HG02973 (cell line): ENCODE data around the gene STK32A.

Source experiments
- ATAC-seq: cut with Tn5 transposase; IDR thresholded peaks from one replicate; pipeline ENCODE4 v1.9.1; 2021; ENCODE audit warnings: moderate library complexity; ENCODE audit not compliant: unreplicated experiment

STK32A gene

DNA sequence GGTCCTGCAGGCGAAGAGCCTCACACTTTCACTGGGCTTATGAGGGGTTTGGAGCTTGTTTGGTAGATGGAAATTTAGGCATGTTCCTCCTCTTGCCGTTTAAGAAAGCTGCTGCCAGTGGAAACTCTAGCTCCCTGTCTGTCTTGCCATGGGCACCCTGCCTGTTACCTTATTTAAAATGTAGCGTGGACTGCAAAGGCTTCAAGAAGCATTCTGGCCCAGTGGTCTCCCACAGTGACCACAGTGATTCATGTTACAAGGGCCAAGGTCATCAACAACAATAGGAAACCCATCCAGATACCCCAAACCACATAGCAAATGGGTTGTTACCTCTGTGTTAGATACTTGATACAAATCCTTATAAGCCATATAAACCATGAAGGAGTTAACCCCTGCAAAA lies 178.4 kb downstream of the STK32A start:
- no peak for ATAC-seq

DNA sequence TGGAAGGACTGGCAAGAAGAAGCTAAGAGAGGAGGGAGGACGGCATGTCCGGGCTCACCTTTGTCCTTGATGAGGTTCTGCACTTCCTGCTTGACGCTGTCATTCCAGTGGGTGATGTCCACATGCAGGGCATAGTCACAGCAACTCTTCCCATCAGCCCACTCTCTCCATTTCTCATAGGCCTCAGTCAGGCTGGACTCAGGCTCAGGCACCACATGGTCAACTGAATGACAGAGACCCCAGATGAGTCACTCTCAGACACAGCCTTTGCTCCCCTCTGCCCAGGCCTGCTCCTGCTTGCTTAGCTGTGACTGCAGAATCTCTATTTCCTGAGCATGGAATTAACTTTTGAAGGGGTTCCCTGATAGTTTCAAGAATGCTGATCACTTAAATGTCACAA lies 180.8 kb downstream of the STK32A start:
- no peak for ATAC-seq

DNA sequence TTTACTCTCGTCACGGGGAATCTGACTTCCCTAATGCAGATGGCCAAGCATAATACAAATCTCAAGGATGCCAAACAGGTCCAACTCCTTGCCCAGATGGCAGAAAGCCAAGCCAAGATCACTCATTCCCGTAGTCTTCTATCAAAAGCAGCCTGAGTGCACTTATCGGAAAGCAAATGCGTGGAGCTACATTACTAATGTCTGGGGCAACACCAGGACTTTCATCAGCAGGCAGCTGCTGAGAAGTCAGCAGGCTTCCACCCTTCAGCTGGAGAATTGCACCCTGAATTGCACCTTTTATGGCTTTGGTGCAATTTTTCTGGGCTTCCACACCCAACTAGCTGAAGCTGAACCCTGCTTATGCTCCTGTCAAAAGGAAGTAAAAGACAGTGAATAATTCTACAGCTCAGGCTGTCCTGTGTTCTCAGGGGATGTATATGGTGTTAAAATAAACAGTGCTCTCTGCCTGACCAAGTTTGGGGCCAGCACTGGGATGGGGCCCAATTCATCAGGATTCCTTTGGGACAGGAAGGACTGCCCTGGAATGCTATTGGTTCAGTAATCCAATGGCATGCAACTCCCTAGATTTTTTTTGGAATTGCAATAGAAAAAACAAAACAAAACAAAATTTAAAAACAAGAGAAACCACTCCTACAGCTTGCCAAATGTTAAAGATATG lies 182.4 kb downstream of the STK32A start:
- ATAC-seq = no peak

DNA sequence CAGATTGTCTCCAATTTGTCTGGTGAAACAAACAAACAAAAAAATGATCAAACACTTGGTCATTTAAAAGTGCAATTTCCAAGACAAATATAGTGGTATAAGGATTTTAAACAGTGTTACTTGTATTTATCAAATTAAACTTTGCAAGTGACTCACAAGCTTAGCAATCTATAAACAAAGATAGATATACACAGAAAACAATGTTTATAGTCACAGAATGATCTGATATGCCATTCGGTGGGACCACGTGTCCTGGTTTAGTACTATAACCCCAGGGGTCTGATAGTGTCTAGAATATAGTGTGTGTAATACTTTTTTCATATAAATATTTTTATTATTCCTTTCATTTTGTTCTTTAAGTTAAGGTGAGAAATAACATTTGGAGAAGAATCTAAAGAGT lies 183.8 kb downstream of the STK32A start:
- ATAC-seq = no peak

DNA sequence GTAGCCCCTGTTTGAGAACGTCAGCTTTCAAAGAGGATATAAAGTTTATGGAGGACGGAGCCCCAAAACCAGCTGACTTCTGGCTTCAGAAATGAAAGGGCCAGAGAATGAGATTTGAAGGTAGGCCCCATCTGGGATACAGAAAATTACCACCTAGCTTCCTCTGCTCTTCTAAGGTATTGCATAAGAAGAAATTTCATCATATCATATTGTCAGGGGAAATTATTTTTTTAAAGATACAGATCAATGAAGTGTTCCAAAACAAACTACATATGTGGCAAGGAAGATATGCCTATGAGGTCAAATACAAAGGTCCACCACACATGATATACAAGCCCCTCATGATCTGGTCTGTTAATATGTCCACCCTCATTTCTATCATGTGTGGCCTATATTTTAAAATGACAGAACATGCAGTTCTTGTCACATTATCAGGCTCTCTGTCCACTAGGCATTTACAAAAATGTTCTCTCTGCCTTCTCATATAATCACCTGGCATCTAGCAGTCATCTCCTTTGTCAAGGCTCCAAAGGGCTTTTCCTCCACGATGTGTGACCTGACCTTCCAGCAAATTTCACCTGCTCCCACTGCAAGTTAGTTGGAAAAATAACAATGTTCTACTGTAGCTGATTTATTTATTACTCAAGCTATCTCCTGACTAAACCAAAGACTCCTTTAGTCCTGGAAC lies 192.0 kb downstream of the STK32A start:
- no peak for ATAC-seq

DNA sequence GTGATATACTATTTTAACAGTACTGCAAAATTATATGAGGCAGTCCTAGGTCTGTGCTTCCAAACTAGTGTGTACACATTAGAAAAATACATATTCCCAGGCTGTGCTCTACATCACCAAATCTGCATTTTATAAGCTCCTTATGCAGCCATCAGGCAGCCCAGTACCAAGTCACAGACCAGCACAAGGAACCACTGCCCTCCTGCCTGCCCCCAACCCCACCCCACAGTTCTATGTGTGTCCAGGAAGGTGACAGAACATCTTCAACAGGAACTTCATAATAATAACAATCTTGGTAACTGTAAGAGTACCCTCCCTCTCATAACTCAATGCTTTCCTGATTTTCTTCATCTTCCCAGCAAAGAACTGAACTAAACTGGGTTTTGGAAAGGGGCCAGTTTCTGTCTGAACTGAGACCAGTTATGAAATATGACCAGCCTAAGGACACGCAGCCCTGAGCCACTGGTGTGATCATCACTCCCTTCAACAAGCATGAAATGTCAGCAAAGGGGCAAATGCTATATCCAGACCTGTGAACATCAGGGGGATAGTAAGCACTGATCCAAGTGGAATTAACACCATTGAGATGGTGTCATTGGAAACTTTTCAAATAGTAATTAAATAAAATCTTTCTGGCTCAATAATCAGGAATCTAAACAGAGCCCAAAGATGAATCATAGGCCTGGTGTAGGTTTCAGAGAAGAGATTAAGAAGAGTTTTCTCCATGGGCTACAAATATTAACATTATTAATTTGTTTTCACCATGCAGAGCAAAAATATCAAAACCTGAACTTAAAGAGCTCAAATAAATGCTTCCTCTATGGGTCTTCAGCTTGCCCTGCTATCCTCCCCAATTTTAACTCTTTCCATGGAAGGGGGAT lies 192.9 kb downstream of the STK32A start:
- no peak for ATAC-seq

DNA sequence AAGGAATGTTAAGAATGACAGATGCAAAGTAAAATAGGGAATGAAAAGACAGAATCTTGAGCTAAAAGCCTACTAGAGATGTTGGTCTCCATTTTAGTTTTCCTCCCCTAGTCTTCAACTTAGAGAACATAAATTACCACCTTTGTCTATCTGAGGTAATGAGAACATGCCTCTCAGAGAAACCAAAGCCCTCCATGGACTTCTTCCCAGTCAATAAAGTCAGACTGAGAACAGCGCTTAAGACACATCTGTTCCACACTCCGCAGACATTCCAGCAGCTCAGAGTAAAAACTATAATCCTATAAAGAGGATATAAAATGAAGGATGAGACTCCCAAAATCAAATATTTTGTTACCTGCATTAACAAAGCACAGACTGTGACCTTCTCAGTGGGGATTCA lies 195.8 kb downstream of the STK32A start:
- no peak for ATAC-seq

DNA sequence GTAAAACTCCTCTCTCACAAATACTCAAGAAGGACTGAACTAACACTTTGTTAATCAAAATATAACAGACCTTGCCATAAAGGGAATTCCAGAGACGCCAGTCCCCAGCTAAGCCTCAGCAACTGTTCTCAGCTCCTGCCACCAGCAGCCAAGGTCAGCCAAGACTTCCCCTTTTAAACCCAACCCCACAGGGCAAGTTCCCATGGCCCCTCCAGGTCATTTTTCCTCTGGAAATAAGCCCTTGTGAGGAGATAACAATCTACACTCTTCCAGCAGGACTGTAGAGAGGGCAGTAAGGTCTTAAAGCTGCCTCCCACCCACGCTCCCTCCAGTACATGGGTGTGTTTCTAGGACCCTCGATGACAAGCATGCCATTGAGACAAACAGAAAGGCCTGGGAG lies 196.8 kb downstream of the STK32A start:
- ATAC-seq = no peak

DNA sequence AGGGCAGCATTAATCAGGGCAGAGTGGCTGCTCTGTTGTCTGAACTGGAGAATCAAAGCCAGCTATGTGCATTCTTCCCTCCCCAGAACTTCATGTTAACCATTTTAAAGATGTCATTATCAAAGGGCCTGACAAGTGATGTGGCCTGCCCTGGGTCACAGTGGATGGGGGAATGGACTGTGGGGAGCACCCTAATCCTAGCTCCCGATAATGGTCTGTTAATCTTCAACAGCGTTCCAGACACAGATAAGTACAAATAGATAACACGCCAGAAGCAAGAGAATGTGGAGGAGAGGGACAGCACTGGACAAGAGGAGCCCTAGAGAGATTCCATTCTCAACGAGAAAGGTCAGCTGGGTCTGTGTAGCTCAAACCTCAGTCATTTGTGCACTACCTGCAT lies 197.5 kb downstream of the STK32A start:
- no peak for ATAC-seq

DNA sequence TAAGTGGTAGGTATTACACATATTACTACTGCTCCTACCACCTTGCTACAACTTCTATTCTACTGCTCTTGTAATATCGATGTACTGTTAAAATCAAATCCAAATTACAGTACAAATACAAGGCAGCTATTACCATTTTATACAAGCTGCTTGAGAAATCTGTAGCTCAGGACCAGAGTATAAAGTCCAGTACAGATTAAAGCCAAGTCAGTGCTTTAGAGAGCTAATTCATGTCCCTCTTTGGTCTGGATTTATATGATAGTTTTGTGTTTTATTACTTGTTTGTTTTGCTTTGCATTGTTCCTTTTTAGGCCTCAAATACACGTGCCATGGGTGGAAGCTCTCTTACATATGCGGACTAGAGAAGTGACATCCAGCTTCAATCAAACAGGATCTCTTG lies 199.2 kb downstream of the STK32A start:
- no peak for ATAC-seq

DNA sequence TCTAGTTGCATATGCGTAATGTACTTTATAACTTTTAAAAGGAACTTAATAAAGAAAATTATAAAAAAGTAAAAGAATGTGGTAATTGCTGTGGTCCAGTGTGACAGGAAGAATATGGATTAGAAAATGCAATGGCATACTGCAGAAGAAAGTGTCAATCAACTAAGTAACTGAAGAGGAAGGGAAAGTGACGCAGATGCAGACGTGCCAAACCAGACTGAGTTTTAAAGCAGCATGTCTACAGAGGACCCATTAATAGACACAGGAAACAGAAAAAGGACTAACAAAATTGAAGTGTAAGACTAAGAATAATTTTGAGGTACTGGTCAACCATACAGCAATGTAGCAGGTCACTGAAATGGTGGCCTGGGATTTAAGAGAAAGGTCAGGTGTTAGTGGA lies 201.8 kb downstream of the STK32A start:
- no peak for ATAC-seq

DNA sequence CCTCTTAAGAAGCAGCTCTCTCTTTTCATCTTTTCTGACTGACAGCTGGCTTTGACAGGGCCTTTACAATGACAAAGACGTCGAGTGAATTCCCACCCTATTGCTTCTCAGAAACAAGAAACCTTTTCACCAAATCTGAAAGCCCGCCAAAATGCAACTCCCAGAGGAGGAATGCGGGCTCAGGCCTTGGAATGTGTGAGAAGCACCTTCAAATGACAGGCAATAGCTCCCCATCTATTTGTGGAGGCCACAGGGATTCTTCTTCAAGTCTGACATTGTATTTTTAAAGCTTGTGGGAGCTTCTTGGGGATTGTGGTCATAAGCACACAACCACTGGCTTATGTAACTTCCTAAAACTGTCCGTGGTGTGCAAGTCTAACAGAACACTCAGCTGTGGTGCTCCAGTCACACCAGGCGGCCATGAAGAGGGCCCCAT lies 202.4 kb downstream of the STK32A start:
- no peak for ATAC-seq
